K562 (cell line): ENCODE measurements around the gene SLC16A5.

Experiments
- IRF2 ChIP-seq: sonication (generic); formaldehyde crosslinking; IDR thresholded peaks from 2 replicates; pipeline ENCODE4 v1.8.1; 2022; ENCODE audit warnings: mild to moderate bottlenecking, missing genetic modification reagents
- KLF10 ChIP-seq: fragments of 250-450 bp; sonication (Bioruptor Pico); IDR thresholded peaks from 2 replicates; pipeline ENCODE4 v1.6.1; 2021; ENCODE audit warnings: matching md5 sums
- MTA1 ChIP-seq: fragments of 450-650 bp; IDR thresholded peaks from 2 replicates; pipeline ENCODE4 v1.6.1; 2017; ENCODE audit warnings: borderline replicate concordance
- MYC ChIP-seq, 2 experiments: fragments of 250-450 bp in 1 of 2; sonication (Bioruptor Pico) in 1 of 2; IDR thresholded peaks; 2 replicates each; pipeline versions ENCODE4 v1.5.1 to v1.6.1; 2012 to 2021; ENCODE audit warnings: low read depth in 2 of 2, borderline replicate concordance in 1 of 2, improper control_type of control experiment in 1 of 2, low read length in 1 of 2, mild to moderate bottlenecking in 1 of 2, moderate library complexity in 1 of 2
- TCF3 ChIP-seq: sonication (generic); formaldehyde crosslinking; IDR thresholded peaks from 2 replicates; pipeline ENCODE4 v1.4.0; 2020; ENCODE audit warnings: mild to moderate bottlenecking, missing genetic modification reagents
- ZBTB40 ChIP-seq, 2 experiments: fragments of 450-650 bp in 1 of 2; sonication (generic) in 1 of 2; formaldehyde crosslinking in 1 of 2; IDR thresholded peaks; 2 replicates each; pipeline versions ENCODE4 v1.7.1 to v1.9.0; 2016 to 2022; ENCODE audit warnings: inconsistent platforms in 1 of 2, mild to moderate bottlenecking in 1 of 2, missing genetic modification reagents in 1 of 2
- ZC3H11A ChIP-seq: IDR thresholded peaks from 2 replicates; pipeline ENCODE4 v1.6.1; 2012; ENCODE audit warnings: low read depth, low read length, improper control_type of control experiment
- ZNF384 ChIP-seq: IDR thresholded peaks from 2 replicates; pipeline ENCODE4 v1.6.1; 2012; ENCODE audit warnings: low read depth, low read length, improper control_type of control experiment
- ZNF431 ChIP-seq: sonication (generic); formaldehyde crosslinking; IDR thresholded peaks from 2 replicates; pipeline ENCODE4 v1.8.0; 2022; ENCODE audit warnings: mild to moderate bottlenecking, missing genetic modification reagents

- TF ChIP-seq ZBTB40 (IDR thresholded peaks at IDR 0.05) (no peak), ZBTB40 (CRISPR knock-in tag; IDR thresholded peaks at IDR 0.05) (no peak), ZC3H11A (no peak), MYC (IDR thresholded peaks at IDR 0.05; ENCODE audit: low read depth, low read length) (no peak), MYC (CRISPR knock-in tag; IDR thresholded peaks at IDR 0.05; ENCODE audit: borderline replicate concordance, low read depth) (no peak), KLF10 (CRISPR knock-in tag) (no peak), TCF3 (CRISPR knock-in tag) (no peak), ZNF384 (no peak), ZNF431 (CRISPR knock-in tag) (no peak), MTA1 (no peak), IRF2 (CRISPR knock-in tag) (no peak)
Measured at GRCh38 chr17:75144816-75145512, 57.2 kb downstream of the SLC16A5 start.
